K562 (cell line): ENCODE measurements around the gene AIFM3. TPM values are rescaled to one million over a fixed set of nuclear protein-coding genes. Genes with fewer than 3 reads are reported as not detected.

Experiments
- ATAC-seq: fragments of 200-7000 bp; cut with Tn5 transposase; 3 replicates; pipeline ENCODE4 v1.9.1; 2020; ENCODE audit warnings: moderate library complexity
- BruUV-seq: library from RNA; stranded (reverse); fragments of 400-500 nt; replicated peaks from 2 replicates; lab custom pipeline; 2021; lab: Mats Ljungman, UMichigan
- CTCF ChIA-PET: fragments of 300-600 bp; formaldehyde crosslinking; extraction: SDS; loops from one replicate; lab custom pipeline; 2021; ENCODE audit warnings: low intra/inter-chr PET ratio; lab: Yijun Ruan, JAX
- POLR2A ChIA-PET: fragments of 300-600, 350-650 bp; sonication (Branson Sonifier 250); formaldehyde crosslinking; extraction: SDS; loops from one replicate; lab custom pipeline; 2021; ENCODE audit warnings: antibody characterized with exemption, inconsistent platforms; lab: Yijun Ruan, JAX
- DNase-seq, 4 experiments: peaks; one replicate each; pipeline versions ENCODE4 v3.0.0 to v3.0.0-alpha.2; 2011 to 2018; ENCODE audit warnings: low spot score in 3 of 4, mixed read lengths in 3 of 4; ENCODE audit errors: extremely low read depth in 1 of 4
- FAIRE-seq: peaks from 2 replicates; lab custom pipeline; 2011; peaks lifted over from hg19 to GRCh38; lab: Jason Lieb, UNC
- H2AFZ ChIP-seq: 2 replicates; pipeline ENCODE4 v1.6.0; 2011; ENCODE audit warnings: low read depth, low read length, control low read depth, inconsistent platforms
- H3K27ac ChIP-seq: fragments of 200-600 bp; 3 replicates; pipeline ENCODE4 v1.8.0; 2011; ENCODE audit warnings: low read depth, mild to moderate bottlenecking, control low read depth, inconsistent platforms, low read length, moderate library complexity, mixed read lengths; ENCODE audit errors: extremely low read depth
- H3K27me3 ChIP-seq, 2 experiments: fragments of 300-600 bp in 1 of 2; 2 replicates in 1 of 2; 3 replicates in 1 of 2; pipeline versions ENCODE4 v1.6.0 to v1.8.0; 2011; ENCODE audit warnings: inconsistent platforms in 2 of 2, low read length in 2 of 2, mild to moderate bottlenecking in 1 of 2, mixed read lengths in 1 of 2, moderate library complexity in 1 of 2; ENCODE audit not compliant: control insufficient read depth in 2 of 2, insufficient read depth in 2 of 2
- H3K36me3 ChIP-seq: fragments of 300-600 bp; 3 replicates; pipeline ENCODE4 v1.8.0; 2011; ENCODE audit warnings: mild to moderate bottlenecking, low read length, inconsistent platforms; ENCODE audit not compliant: control insufficient read depth, insufficient read depth
- H3K4me1 ChIP-seq, 2 experiments: fragments of 200-600 bp in 1 of 2; replicated peaks in 1 of 2; 2 replicates in 1 of 2; 3 replicates in 1 of 2; pipeline versions ENCODE4 v1.5.1 to v1.8.0; 2011; ENCODE audit warnings: inconsistent platforms in 2 of 2, low read length in 2 of 2, mild to moderate bottlenecking in 1 of 2, mixed read lengths in 1 of 2, moderate library complexity in 1 of 2; ENCODE audit not compliant: control insufficient read depth in 2 of 2, insufficient read depth in 2 of 2
- H3K4me2 ChIP-seq: 2 replicates; pipeline ENCODE4 v1.6.1; 2011; ENCODE audit warnings: low read length, control low read depth, inconsistent platforms, mixed read lengths; ENCODE audit not compliant: insufficient read depth
- H3K4me3 ChIP-seq: fragments of 200-600 bp; sonication (generic), shearing (Covaris generic); 2 replicates; pipeline ENCODE4 v1.5.1; 2016; ENCODE audit warnings: control low read depth, inconsistent platforms
- H3K79me2 ChIP-seq: fragments of 200-600 bp; 3 replicates; pipeline ENCODE4 v1.8.0; 2011; ENCODE audit warnings: low read length, inconsistent platforms; ENCODE audit not compliant: control insufficient read depth, insufficient read depth
- H3K9ac ChIP-seq, 2 experiments: 2 replicates each; pipeline versions ENCODE4 v1.6.0 to v1.6.1; 2011; ENCODE audit warnings: low read depth in 2 of 2, low read length in 2 of 2, control low read depth in 1 of 2, inconsistent platforms in 1 of 2, mild to moderate bottlenecking in 1 of 2, mixed read lengths in 1 of 2; ENCODE audit not compliant: insufficient read depth in 1 of 2
- H3K9me1 ChIP-seq: one replicate; pipeline ENCODE4 v1.6.0; 2011; ENCODE audit warnings: inconsistent platforms, mild to moderate bottlenecking, low read length, moderate library complexity; ENCODE audit not compliant: control insufficient read depth, insufficient read depth
- H3K9me3 ChIP-seq: replicated peaks from 2 replicates; pipeline ENCODE4 v1.5.1; 2011; ENCODE audit warnings: low read depth, low read length, inconsistent platforms; ENCODE audit not compliant: control insufficient read depth, insufficient read depth
- H4K20me1 ChIP-seq: replicated peaks from 2 replicates; pipeline ENCODE4 v1.6.1; 2011; ENCODE audit warnings: low read length, inconsistent platforms, mixed read lengths; ENCODE audit not compliant: control insufficient read depth, insufficient read depth
- CREB1 ChIP-seq, 2 experiments: sonication (generic) in 1 of 2; formaldehyde crosslinking in 1 of 2; IDR thresholded peaks; 2 replicates each; pipeline versions ENCODE4 v1.6.1 to v1.8.0; 2012 to 2022; ENCODE audit warnings: inconsistent platforms in 1 of 2, mild to moderate bottlenecking in 1 of 2, missing genetic modification reagents in 1 of 2, moderate library complexity in 1 of 2
- FOXP1 ChIP-seq: sonication (generic); formaldehyde crosslinking; IDR thresholded peaks from 2 replicates; pipeline ENCODE4 v1.8.0; 2022; ENCODE audit warnings: mild to moderate bottlenecking, missing genetic modification reagents
- HIVEP1 ChIP-seq: fragments of 250-450 bp; sonication (Bioruptor Pico); IDR thresholded peaks from 2 replicates; pipeline ENCODE4 v1.4.0; 2020; ENCODE audit warnings: mild to moderate bottlenecking
- LEF1 ChIP-seq: fragments of 450-650 bp; IDR thresholded peaks from 2 replicates; pipeline ENCODE4 v1.6.1; 2016; ENCODE audit warnings: mild to moderate bottlenecking
- SMC3 ChIP-seq: conservative IDR thresholded peaks from 2 replicates; pipeline ENCODE4 v1.6.1; 2011; ENCODE audit warnings: low read depth, low read length, improper control_type of control experiment; ENCODE audit not compliant: insufficient read depth
- TAF15 ChIP-seq: fragments of 200-400 bp; formaldehyde crosslinking; IDR thresholded peaks from 2 replicates; pipeline ENCODE4 v1.6.1; 2017; ENCODE audit warnings: mild to moderate bottlenecking, low read depth, low read length, moderate library complexity
- ZNF384 ChIP-seq: IDR thresholded peaks from 2 replicates; pipeline ENCODE4 v1.6.1; 2012; ENCODE audit warnings: low read depth, low read length, improper control_type of control experiment
- ZNF408 ChIP-seq: fragments of 250-450 bp; sonication (Bioruptor Pico); IDR thresholded peaks from 2 replicates; pipeline ENCODE4 v1.4.0; 2020; ENCODE audit warnings: low read depth, mild to moderate bottlenecking, moderate library complexity
- ZNF583 ChIP-seq: fragments of 250-450 bp; sonication (Bioruptor Pico); IDR thresholded peaks from 2 replicates; pipeline ENCODE4 v1.4.0; 2020
- WGBS: fragments of 100-300 bp; shearing (Covaris generic); methylation state at CpG from one replicate; pipeline ENCODE4 v1.1.6; 2016; ENCODE audit warnings: low coverage, mixed read lengths; ENCODE audit not compliant: insufficient coverage; ENCODE audit errors: missing lambda C conversion rate; 5-methylcytosine and 5-hydroxymethylcytosine counted together
- in situ Hi-C: fragments of 300-500 bp; cut with MboI; formaldehyde crosslinking; loops from 4 replicates; pipeline ENCODE4 v1.15.0; 2018; ENCODE audit warnings: inconsistent platforms, mixed read lengths
- intact Hi-C: fragments of 100-400 bp; cut with micrococcal nuclease; formaldehyde crosslinking; loops from 2 replicates; pipeline ENCODE4 v1.14.2; 2022
- polyA plus RNA-seq, 8 experiments: library from polyadenylated mRNA; depleted of rRNA in 4 of 8; stranded (reverse) in 5 of 8; unstranded in 3 of 8; fragments of >200 nt; fragmentation: Nextera tagmentation in 2 of 8; fragmentation: Illumina TruSeq in 1 of 8; extraction: Ambion mirVana in 2 of 8; extraction: Trizol in 1 of 8; gene quantifications; 2 replicates each; pipeline versions ENCODE4 v1.2.1 to v1.2.3, GENCODE V29; 2011 to 2014; ENCODE audit warnings: inconsistent platforms in 1 of 8, missing spikeins in 1 of 8
- total RNA-seq, 7 experiments: library from RNA; depleted of rRNA in 6 of 7; stranded (reverse); fragments of >200 nt in 6 of 7; fragmentation: Illumina TruSeq in 2 of 7; extraction: Trizol in 2 of 7; gene quantifications; 2 replicates each; pipeline versions ENCODE4 v1.2.1 to v1.2.3, GENCODE V29; 2011 to 2021; ENCODE audit warnings: low replicate concordance in 1 of 7
- TF ChIP-seq, protein P1 (sequence below): fragments of 250-450 bp; sonication (Bioruptor Pico); IDR thresholded peaks from 2 replicates; pipeline ENCODE4 v1.5.0; 2020; ENCODE audit warnings: mild to moderate bottlenecking, borderline replicate concordance
- TF ChIP-seq, protein P2 (sequence below): fragments of 250-450 bp; sonication (Bioruptor Pico); IDR thresholded peaks from 2 replicates; pipeline ENCODE4 v1.9.0; 2021; ENCODE audit warnings: mild to moderate bottlenecking
- TF ChIP-seq, protein P3 (sequence below): fragments of 250-450 bp; sonication (Bioruptor Pico); IDR thresholded peaks from 2 replicates; pipeline ENCODE4 v1.5.1; 2021; ENCODE audit warnings: mild to moderate bottlenecking

Gene AIFM3
- total and polyA plus RNA-seq, 9 of the 15 experiments (the other 6 are each of a cell fraction or from before 2014, with no cell fraction given): 0.03 to 0.20 (median 0.07) TPM; not detected in 1

- TF ChIP-seq, protein P1, sequence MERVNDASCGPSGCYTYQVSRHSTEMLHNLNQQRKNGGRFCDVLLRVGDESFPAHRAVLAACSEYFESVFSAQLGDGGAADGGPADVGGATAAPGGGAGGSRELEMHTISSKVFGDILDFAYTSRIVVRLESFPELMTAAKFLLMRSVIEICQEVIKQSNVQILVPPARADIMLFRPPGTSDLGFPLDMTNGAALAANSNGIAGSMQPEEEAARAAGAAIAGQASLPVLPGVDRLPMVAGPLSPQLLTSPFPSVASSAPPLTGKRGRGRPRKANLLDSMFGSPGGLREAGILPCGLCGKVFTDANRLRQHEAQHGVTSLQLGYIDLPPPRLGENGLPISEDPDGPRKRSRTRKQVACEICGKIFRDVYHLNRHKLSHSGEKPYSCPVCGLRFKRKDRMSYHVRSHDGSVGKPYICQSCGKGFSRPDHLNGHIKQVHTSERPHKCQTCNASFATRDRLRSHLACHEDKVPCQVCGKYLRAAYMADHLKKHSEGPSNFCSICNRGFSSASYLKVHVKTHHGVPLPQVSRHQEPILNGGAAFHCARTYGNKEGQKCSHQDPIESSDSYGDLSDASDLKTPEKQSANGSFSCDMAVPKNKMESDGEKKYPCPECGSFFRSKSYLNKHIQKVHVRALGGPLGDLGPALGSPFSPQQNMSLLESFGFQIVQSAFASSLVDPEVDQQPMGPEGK (CRISPR knock-in tag): no peak
- TF ChIP-seq TAF15 (0 out of 2 replicates have a peak, but pooled peaks have one; percentile 52), CREB1 (IDR thresholded peaks at IDR 0.05) (0 out of 2 replicates have a peak, but pooled peaks have one; percentile 13), CREB1 (CRISPR knock-in tag; IDR thresholded peaks at IDR 0.05) (no peak)
Observed at GRCh38 chr22:21022507-21022906, 55.5 kb downstream of the AIFM3 start (continued).

GRCh38 chr22:21022955-21023614 is 56.0 kb downstream of the AIFM3 start:
- no peaks in the 10 kb centered on the region for H3K9me1 ChIP-seq
- H3K9ac ChIP-seq: peak overlapping the region in 1 of 2 experiments; percentile 73; a peak in 2 of 4 replicates
- intact Hi-C loops (loop anchor here (5.0 kb wide), 2 partner anchors 44 to 61 kb away; no protein-coding TSS in a partner anchor), in situ Hi-C loops (no loop called here)
- H3K27ac ChIP-seq: no peak overlapping the region
- peaks cover 4 to 32% of the 10 kb centered on the region in 2 experiments; a peak in 3 of 5 replicates for H3K4me1 ChIP-seq
- DNase-seq (peak in 3 of 4 experiments; percentile 56 to 74 (median 72)), ATAC-seq (peak; percentile 51), FAIRE-seq (no peak)
- CTCF ChIA-PET: interaction anchor here (0.8 to 1.0 kb wide), 2 partner anchors 19 to 138 kb away, joined by 3 to 6 read pairs; no protein-coding TSS in a partner anchor
- no peaks in the 10 kb centered on the region for H3K9me3 ChIP-seq
- H3K4me2 ChIP-seq: no peak overlapping the region
- H2AFZ ChIP-seq: 0 out of 2 replicates have a peak overlapping the region, but pooled peaks have one; percentile 6
- no TSS peak for BruUV-seq
- POLR2A ChIA-PET: interaction anchor here (0.6 to 4.3 kb wide), 11 partner anchors 8 to 1056 kb away, joined by 3 to 24 read pairs (median 5); partner anchors contain the start of genes P2RX6 and THAP7
- peaks cover 9 to 38% of the 10 kb centered on the region in 2 experiments; a peak in 4 of 5 replicates for H3K27me3 ChIP-seq
- WGBS: 20% methylated on average over 13 of the region's 13 CpGs
- peaks cover 24% of the 10 kb centered on the region for H4K20me1 ChIP-seq
- no peak overlapping the region for H3K4me3 ChIP-seq
- no peaks in the 10 kb centered on the region for H3K79me2 ChIP-seq
- no peaks in the 10 kb centered on the region for H3K36me3 ChIP-seq
- TF ChIP-seq FOXP1 (CRISPR knock-in tag) (no peak), SMC3 (0 out of 2 replicates have a peak, but pooled peaks have one; percentile 21), ZNF583 (CRISPR knock-in tag) (0 out of 2 replicates have a peak, but pooled peaks have one; percentile 53), ZNF408 (CRISPR knock-in tag) (no peak), HIVEP1 (CRISPR knock-in tag) (peak; percentile 26; the same call in 1 of the 2 replicates), LEF1 (no peak), ZNF384 (no peak)
- TF ChIP-seq, protein P2, sequence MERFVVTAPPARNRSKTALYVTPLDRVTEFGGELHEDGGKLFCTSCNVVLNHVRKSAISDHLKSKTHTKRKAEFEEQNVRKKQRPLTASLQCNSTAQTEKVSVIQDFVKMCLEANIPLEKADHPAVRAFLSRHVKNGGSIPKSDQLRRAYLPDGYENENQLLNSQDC (CRISPR knock-in tag): 0 out of 2 replicates have a peak, but pooled peaks have one; percentile 14
- TF ChIP-seq, protein P3, sequence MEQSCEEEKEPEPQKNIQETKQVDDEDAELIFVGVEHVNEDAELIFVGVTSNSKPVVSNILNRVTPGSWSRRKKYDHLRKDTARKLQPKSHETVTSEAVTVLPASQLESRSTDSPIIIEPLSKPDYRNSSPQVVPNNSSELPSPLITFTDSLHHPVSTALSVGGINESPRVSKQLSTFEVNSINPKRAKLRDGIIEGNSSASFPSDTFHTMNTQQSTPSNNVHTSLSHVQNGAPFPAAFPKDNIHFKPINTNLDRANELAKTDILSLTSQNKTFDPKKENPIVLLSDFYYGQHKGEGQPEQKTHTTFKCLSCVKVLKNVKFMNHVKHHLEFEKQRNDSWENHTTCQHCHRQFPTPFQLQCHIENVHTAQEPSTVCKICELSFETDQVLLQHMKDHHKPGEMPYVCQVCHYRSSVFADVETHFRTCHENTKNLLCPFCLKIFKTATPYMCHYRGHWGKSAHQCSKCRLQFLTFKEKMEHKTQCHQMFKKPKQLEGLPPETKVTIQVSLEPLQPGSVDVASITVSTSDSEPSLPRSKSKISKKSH (CRISPR knock-in tag): no peak
